ENCODE measurements around the gene MINDY4B.

- TF ChIP-seq POLR2A (IDR thresholded peaks at IDR 0.05; ENCODE audit: low read depth, low read length) (no peak), POLR2AphosphoS5 (IDR thresholded peaks at IDR 0.05; ENCODE audit: low read depth, low read length) (no peak), TAF1 (IDR thresholded peaks at IDR 0.05; ENCODE audit: low read depth, low read length) (no peak)
Observed at GRCh38 chr3:150925751-150926201, 20.5 kb upstream of the MINDY4B start.

All from GM12891 (cell line).